ENCODE results near the gene SGTA.

Gene SGTA

GRCh38 chr19:2755811-2756210, 27.3 kb downstream of the SGTA start:
- TF ChIP-seq POLR2AphosphoS5 (IDR thresholded peaks at IDR 0.05; ENCODE audit: low read depth) (no peak), GABPA (IDR thresholded peaks at IDR 0.05; ENCODE audit: low read depth) (no peak)

DNA sequence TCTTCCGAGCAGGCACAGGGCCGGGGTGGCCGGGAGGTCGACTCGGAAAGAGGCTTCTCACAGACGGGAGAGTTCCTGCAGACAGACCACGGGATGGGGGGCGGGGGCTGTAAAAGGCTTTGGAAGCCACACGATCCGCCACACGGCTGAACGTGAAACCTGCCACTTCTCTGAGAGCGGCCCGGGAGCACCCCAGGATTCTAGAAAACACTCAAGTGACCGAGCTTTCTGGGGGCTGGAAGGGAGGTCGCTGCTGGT, 27.7 kb downstream of the SGTA start:
- no peaks in the 10 kb centered on the region for H3K27me3 ChIP-seq (ENCODE audit: insufficient read depth, poor library complexity, severe bottlenecking)
- no peak overlapping the region for H3K4me3 ChIP-seq (replicated peaks; ENCODE audit: insufficient read depth, low read length)
- H3K27ac ChIP-seq (replicated peaks) = no peak overlapping the region
- DNase-seq (ENCODE audit: low read depth in 1 of 2, low spot score in 1 of 2) = no peak
- TF ChIP-seq, protein P1, sequence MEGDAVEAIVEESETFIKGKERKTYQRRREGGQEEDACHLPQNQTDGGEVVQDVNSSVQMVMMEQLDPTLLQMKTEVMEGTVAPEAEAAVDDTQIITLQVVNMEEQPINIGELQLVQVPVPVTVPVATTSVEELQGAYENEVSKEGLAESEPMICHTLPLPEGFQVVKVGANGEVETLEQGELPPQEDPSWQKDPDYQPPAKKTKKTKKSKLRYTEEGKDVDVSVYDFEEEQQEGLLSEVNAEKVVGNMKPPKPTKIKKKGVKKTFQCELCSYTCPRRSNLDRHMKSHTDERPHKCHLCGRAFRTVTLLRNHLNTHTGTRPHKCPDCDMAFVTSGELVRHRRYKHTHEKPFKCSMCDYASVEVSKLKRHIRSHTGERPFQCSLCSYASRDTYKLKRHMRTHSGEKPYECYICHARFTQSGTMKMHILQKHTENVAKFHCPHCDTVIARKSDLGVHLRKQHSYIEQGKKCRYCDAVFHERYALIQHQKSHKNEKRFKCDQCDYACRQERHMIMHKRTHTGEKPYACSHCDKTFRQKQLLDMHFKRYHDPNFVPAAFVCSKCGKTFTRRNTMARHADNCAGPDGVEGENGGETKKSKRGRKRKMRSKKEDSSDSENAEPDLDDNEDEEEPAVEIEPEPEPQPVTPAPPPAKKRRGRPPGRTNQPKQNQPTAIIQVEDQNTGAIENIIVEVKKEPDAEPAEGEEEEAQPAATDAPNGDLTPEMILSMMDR (IDR thresholded peaks at IDR 0.05; ENCODE audit: insufficient read depth, low read length) = no peak
- TF ChIP-seq, protein P2, sequence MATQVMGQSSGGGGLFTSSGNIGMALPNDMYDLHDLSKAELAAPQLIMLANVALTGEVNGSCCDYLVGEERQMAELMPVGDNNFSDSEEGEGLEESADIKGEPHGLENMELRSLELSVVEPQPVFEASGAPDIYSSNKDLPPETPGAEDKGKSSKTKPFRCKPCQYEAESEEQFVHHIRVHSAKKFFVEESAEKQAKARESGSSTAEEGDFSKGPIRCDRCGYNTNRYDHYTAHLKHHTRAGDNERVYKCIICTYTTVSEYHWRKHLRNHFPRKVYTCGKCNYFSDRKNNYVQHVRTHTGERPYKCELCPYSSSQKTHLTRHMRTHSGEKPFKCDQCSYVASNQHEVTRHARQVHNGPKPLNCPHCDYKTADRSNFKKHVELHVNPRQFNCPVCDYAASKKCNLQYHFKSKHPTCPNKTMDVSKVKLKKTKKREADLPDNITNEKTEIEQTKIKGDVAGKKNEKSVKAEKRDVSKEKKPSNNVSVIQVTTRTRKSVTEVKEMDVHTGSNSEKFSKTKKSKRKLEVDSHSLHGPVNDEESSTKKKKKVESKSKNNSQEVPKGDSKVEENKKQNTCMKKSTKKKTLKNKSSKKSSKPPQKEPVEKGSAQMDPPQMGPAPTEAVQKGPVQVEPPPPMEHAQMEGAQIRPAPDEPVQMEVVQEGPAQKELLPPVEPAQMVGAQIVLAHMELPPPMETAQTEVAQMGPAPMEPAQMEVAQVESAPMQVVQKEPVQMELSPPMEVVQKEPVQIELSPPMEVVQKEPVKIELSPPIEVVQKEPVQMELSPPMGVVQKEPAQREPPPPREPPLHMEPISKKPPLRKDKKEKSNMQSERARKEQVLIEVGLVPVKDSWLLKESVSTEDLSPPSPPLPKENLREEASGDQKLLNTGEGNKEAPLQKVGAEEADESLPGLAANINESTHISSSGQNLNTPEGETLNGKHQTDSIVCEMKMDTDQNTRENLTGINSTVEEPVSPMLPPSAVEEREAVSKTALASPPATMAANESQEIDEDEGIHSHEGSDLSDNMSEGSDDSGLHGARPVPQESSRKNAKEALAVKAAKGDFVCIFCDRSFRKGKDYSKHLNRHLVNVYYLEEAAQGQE (IDR thresholded peaks at IDR 0.05; ENCODE audit: insufficient replicate concordance, low read depth) = no peak
- no peak for TF ChIP-seq GABPA (IDR thresholded peaks at IDR 0.05; ENCODE audit: low read depth)
- no peak for TF ChIP-seq SPI1 (IDR thresholded peaks at IDR 0.05; ENCODE audit: borderline replicate concordance, low read depth)
- TF ChIP-seq POLR2AphosphoS5 (IDR thresholded peaks at IDR 0.05; ENCODE audit: low read depth) = no peak

More at GRCh38 chr19:2755811-2756210, 27.3 kb downstream of the SGTA start:
- Histone ChIP-seq H3K4me3 (replicated peaks; ENCODE audit: insufficient read depth, low read length) (no peak overlapping the region), H3K27me3 (ENCODE audit: insufficient read depth, poor library complexity, severe bottlenecking) (no peaks in the 10 kb centered on the region), H3K27ac (replicated peaks) (no peak overlapping the region)
- DNase-seq (ENCODE audit: low read depth in 1 of 2, low spot score in 1 of 2) = no peak

- Histone ChIP-seq H3K27me3 (ENCODE audit: insufficient read depth, poor library complexity, severe bottlenecking) (no peaks in the 10 kb centered on the region), H3K4me3 (replicated peaks; ENCODE audit: insufficient read depth, low read length) (no peak overlapping the region), H3K27ac (replicated peaks) (no peak overlapping the region)
- DNase-seq (ENCODE audit: low read depth in 1 of 2, low spot score in 1 of 2) = no peak
- TF ChIP-seq POLR2AphosphoS5 (IDR thresholded peaks at IDR 0.05; ENCODE audit: low read depth) = no peak
- TF ChIP-seq, protein P1 (IDR thresholded peaks at IDR 0.05; ENCODE audit: insufficient read depth, low read length) = no peak
- TF ChIP-seq, protein P2 (IDR thresholded peaks at IDR 0.05; ENCODE audit: insufficient replicate concordance, low read depth) = no peak
- no peak for TF ChIP-seq GABPA (IDR thresholded peaks at IDR 0.05; ENCODE audit: low read depth)
- TF ChIP-seq SPI1 (IDR thresholded peaks at IDR 0.05; ENCODE audit: borderline replicate concordance, low read depth) = no peak
These were observed 28.2 kb downstream of the SGTA start for GRCh38 chr19:2754659-2755447.

DNA sequence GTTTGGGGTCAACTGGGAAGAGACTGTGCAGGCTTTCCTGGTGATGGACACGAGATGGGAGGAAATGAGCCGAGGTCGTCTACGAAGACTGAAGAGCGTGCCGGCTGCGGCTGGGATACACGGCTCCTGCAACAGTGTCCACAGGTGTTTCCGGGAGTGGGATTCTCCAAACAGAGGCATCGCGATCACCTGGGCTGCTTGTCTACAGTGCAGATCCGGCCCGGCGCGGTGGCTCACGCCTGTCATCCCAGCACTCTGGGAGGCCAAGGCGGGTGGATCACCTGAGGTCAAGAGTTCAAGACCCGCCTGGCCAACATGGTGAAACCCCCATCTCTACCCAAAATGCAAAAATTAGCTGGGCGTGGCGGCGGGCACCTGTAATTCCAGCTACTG, 31.6 kb downstream of the SGTA start:
- TF ChIP-seq GABPA (IDR thresholded peaks at IDR 0.05; ENCODE audit: low read depth) (no peak), SPI1 (IDR thresholded peaks at IDR 0.05; ENCODE audit: borderline replicate concordance, low read depth) (no peak), POLR2AphosphoS5 (IDR thresholded peaks at IDR 0.05; ENCODE audit: low read depth) (no peak)
- TF ChIP-seq, protein P1 (IDR thresholded peaks at IDR 0.05; ENCODE audit: insufficient read depth, low read length) = no peak
- Histone ChIP-seq H3K27ac (replicated peaks) (no peak overlapping the region), H3K27me3 (ENCODE audit: insufficient read depth, poor library complexity, severe bottlenecking) (no peaks in the 10 kb centered on the region), H3K4me3 (replicated peaks; ENCODE audit: insufficient read depth, low read length) (no peak overlapping the region)
- DNase-seq (ENCODE audit: low read depth in 1 of 2, low spot score in 1 of 2) = no peak
